22Rv1 (cell line): Measurements from ENCODE around the gene SUCLG2.

Experiments used
- H3K27ac ChIP-seq: fragments of 450-650 bp; 2 replicates; pipeline ENCODE4 v1.5.1; 2017
- ZFX ChIP-seq: fragments of 450-650 bp; IDR thresholded peaks from 2 replicates; pipeline ENCODE4 v1.6.1; 2017; ENCODE audit warnings: antibody characterized with exemption, borderline replicate concordance
- TF ChIP-seq, protein P1 (sequence below): fragments of 450-650 bp; IDR thresholded peaks from 2 replicates; pipeline ENCODE4 v1.5.1; 2017; ENCODE audit warnings: mild to moderate bottlenecking

The SUCLG2 gene

GRCh38 chr3:67564973-67565372, 89.4 kb downstream of the SUCLG2 start:
- H3K27ac ChIP-seq: no peak overlapping the region
- no peak for TF ChIP-seq ZFX
- TF ChIP-seq, protein P1, sequence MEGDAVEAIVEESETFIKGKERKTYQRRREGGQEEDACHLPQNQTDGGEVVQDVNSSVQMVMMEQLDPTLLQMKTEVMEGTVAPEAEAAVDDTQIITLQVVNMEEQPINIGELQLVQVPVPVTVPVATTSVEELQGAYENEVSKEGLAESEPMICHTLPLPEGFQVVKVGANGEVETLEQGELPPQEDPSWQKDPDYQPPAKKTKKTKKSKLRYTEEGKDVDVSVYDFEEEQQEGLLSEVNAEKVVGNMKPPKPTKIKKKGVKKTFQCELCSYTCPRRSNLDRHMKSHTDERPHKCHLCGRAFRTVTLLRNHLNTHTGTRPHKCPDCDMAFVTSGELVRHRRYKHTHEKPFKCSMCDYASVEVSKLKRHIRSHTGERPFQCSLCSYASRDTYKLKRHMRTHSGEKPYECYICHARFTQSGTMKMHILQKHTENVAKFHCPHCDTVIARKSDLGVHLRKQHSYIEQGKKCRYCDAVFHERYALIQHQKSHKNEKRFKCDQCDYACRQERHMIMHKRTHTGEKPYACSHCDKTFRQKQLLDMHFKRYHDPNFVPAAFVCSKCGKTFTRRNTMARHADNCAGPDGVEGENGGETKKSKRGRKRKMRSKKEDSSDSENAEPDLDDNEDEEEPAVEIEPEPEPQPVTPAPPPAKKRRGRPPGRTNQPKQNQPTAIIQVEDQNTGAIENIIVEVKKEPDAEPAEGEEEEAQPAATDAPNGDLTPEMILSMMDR: no peak

GRCh38 chr3:67564008-67564407, 90.4 kb downstream of the SUCLG2 start:
- no peak overlapping the region for H3K27ac ChIP-seq
- TF ChIP-seq, protein P1: no peak
- no peak for TF ChIP-seq ZFX

- no peak for TF ChIP-seq ZFX
- TF ChIP-seq, protein P1: no peak
- H3K27ac ChIP-seq: no peak overlapping the region
Observed at GRCh38 chr3:67561667-67562394, 92.6 kb downstream of the SUCLG2 start.

- TF ChIP-seq ZFX: no peak
- TF ChIP-seq, protein P1: no peak
- H3K27ac ChIP-seq: no peak overlapping the region
Observed at GRCh38 chr3:67561266-67561665, 93.1 kb downstream of the SUCLG2 start.

DNA sequence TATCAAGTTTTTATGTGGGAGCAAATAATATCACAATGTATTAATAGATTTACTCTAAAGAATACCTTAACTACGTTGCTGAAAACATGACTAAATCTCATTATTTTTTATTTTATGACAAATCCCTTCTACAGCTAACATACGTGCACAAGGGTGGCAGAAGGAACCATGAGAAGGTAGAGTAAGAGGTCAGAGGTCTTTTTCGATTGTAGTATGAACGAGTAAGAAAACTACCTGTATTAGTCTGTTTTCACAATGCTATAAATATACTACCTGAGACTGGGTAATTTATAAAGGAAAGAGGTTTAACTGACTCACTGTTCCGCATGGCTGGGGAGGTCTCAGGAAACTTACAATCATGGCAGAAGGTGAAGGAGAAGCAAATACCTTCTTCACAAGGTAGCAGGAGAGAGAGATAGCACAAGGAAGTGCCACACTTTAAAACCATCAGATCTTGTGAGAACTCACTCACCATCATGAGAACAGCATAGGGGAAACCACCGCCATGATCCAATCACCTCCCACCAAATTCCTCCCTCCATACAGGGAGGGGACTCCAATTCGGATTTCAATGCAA, 95.3 kb downstream of the SUCLG2 start:
- TF ChIP-seq, protein P1: no peak
- no peak for TF ChIP-seq ZFX
- no peak overlapping the region for H3K27ac ChIP-seq

- H3K27ac ChIP-seq: no peak overlapping the region
- no peak for TF ChIP-seq ZFX
- TF ChIP-seq, protein P1: no peak
Observed at GRCh38 chr3:67558426-67558825, 96.0 kb downstream of the SUCLG2 start.

DNA sequence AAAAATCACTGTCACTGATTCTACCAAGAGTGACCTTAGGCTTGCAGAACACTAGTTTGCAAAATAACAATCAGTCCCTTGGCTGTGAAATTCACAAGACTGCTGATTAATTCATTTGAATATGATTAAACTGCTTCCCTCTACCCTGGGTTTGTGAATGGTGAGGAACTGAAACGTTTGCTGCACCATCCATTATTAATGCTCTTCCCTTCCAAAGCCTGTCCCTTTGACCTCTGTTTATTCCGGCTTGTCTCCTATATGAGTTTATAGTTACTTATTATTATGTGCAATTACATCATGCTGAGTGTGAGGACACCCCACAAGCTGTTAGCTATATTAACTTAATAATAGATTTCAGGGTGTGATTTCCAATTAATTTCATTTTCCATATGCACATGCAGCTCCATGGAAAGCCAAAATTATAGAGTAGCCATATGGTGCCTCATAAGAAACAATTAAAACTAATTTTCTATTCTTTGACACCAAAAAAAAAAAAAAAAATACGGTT, 96.5 kb downstream of the SUCLG2 start:
- TF ChIP-seq ZFX: no peak
- TF ChIP-seq, protein P1: no peak
- H3K27ac ChIP-seq: no peak overlapping the region
